Endodermal cell (in vitro differentiated cells): ENCODE data around the gene AGRN. TPM values are rescaled to one million over a fixed set of nuclear protein-coding genes. Genes with fewer than 3 reads are reported as not detected.
A peak's percentile ranks its signal among the peaks of the same experiment; 100 is the strongest.
"Not testable (repeated sequence)": the region's sequence is repeated elsewhere in the genome, so short reads cannot be mapped to it uniquely, and the experiment has no call there.

Experiments
- DNase-seq: peaks from one replicate; pipeline ENCODE4 v3.0.0-alpha.2; 2017
- H3K27ac ChIP-seq: 2 replicates; pipeline ENCODE4 v1.5.1; 2013; ENCODE audit warnings: mild to moderate bottlenecking, low read depth, low read length, moderate library complexity
- H3K27me3 ChIP-seq: 2 replicates; pipeline ENCODE4 v1.6.1; 2013; ENCODE audit warnings: mild to moderate bottlenecking, low read length, moderate library complexity; ENCODE audit not compliant: insufficient read depth, control insufficient read depth, poor library complexity, severe bottlenecking
- H3K36me3 ChIP-seq: 2 replicates; pipeline ENCODE4 v1.7.0; 2013; ENCODE audit warnings: mild to moderate bottlenecking, low read length, moderate library complexity; ENCODE audit not compliant: control insufficient read depth, insufficient read depth
- H3K4me1 ChIP-seq: one replicate; pipeline ENCODE4 v1.7.0; 2013; ENCODE audit warnings: low read length; ENCODE audit not compliant: control insufficient read depth, insufficient read depth
- H3K4me3 ChIP-seq: 2 replicates; pipeline ENCODE4 v1.5.1; 2013; ENCODE audit warnings: mild to moderate bottlenecking, low read length, moderate library complexity
- H3K9ac ChIP-seq: 2 replicates; pipeline ENCODE4 v1.6.1; 2013; ENCODE audit warnings: mild to moderate bottlenecking, low read length, moderate library complexity; ENCODE audit not compliant: poor library complexity, severe bottlenecking; ENCODE audit errors: extremely low read depth
- H3K9me3 ChIP-seq: 2 replicates; pipeline ENCODE4 v1.6.1; 2013; ENCODE audit warnings: mild to moderate bottlenecking, low read length, moderate library complexity; ENCODE audit not compliant: control insufficient read depth
- H3K27ac Mint-ChIP-seq: 2 replicates; pipeline ENCODE4 v1.8.0; 2020; ENCODE audit warnings: mixed read lengths
- H3K27me3 Mint-ChIP-seq: 2 replicates; pipeline ENCODE4 v1.8.0; 2021; ENCODE audit warnings: mild to moderate bottlenecking, mixed read lengths; ENCODE audit not compliant: insufficient read depth
- H3K36me3 Mint-ChIP-seq: 2 replicates; pipeline ENCODE4 v1.8.0; 2020; ENCODE audit warnings: low read depth, mixed read lengths
- H3K4me1 Mint-ChIP-seq: 2 replicates; pipeline ENCODE4 v1.8.0; 2020; ENCODE audit warnings: mixed read lengths
- H3K4me3 Mint-ChIP-seq: 2 replicates; pipeline ENCODE4 v1.8.0; 2020; ENCODE audit warnings: mild to moderate bottlenecking, moderate library complexity, mixed read lengths
- H3K9me3 Mint-ChIP-seq: 2 replicates; pipeline ENCODE4 v1.8.0; 2020; ENCODE audit warnings: mild to moderate bottlenecking, mixed read lengths
- WGBS, 2 experiments: methylation state at CpG; one replicate each; pipeline versions ENCODE4 v1.1.5 to v1.1.7; 2013; ENCODE audit warnings: missing lambda C conversion rate in 2 of 2, mixed read lengths in 1 of 2; ENCODE audit not compliant: insufficient coverage in 1 of 2, insufficient read length in 1 of 2; 5-methylcytosine and 5-hydroxymethylcytosine counted together
- total RNA-seq, 2 donors: library from RNA; stranded (reverse); fragmentation: NEBNext Ultra II Directional in 1 of 2; extraction: Animal tissue kit (Norgen Biotek cat#: 25700) in 1 of 2; gene quantifications; 2 replicates in 1 of 2; 3 replicates in 1 of 2; pipeline ENCODE4 v1.2.1, GENCODE V29; 2021
- TF ChIP-seq, protein P1 (sequence below): fragments of 200-600 bp; sonication (generic); conservative IDR thresholded peaks from 2 replicates; pipeline ENCODE4 v1.5.0; 2021; ENCODE audit warnings: antibody characterized with exemption, mild to moderate bottlenecking

The AGRN gene
- total RNA-seq, 2 donors from 2014 or later: 269 to 288 TPM

DNA sequence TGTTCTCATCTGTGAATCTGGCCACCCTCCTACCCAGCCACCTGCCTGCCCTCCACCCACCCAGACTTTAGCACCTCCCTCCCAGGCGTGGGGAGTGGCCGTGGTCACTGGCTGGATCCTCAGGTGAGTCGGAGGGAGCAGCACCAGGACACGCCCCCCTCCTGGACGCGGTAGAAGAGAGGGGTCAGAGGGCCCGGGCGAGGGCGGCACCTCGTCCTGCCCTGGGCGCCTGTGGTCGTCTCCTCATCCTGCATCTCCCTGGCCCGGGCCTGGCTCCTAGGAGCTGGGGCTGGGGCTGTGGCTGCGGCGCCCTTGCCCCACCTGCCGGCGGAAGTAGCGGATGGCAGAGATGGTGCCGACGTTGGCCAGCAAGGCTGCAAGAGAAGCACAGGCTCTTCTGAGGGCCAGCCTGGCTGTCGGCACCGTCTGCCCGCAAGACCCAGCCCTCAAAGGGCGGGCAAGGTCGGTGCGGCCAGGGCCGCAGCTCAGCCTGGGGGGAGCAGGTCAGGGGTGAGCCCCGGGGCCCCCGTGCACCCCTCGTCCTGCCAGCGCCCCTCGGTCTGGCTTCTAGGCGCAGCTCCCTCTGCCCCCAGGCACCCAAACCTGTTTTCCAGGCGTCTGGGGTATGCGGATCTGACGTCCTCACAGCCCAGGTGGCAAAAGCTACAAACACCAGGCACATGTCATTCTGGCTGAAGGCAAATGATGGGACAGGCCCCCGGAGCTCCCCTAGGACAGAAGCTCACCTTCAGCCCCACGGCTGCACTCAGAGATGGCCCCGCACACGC is 43.8 kb upstream of the AGRN start:
- 13 to 31% methylated on average over 11 to 39 of the region's 40 CpGs for WGBS, 2 experiments
- Histone ChIP-seq H3K9me3 (no peaks in the 10 kb centered on the region), H3K27me3 (peaks cover 17% of the 10 kb centered on the region), H3K4me1 (no peaks in the 10 kb centered on the region), H3K4me3 (no peak overlapping the region), H3K36me3 (no peaks in the 10 kb centered on the region), H3K9ac (no peak overlapping the region), H3K27ac (no peak overlapping the region)
- peak; percentile 96 for DNase-seq
- H3K27me3 Mint-ChIP-seq: peaks cover 23% of the 10 kb centered on the region
- no peak overlapping the region for H3K4me3 Mint-ChIP-seq
- H3K9me3 Mint-ChIP-seq: peaks cover 5% of the 10 kb centered on the region
- H3K4me1 Mint-ChIP-seq: no peaks in the 10 kb centered on the region
- TF ChIP-seq, protein P1, sequence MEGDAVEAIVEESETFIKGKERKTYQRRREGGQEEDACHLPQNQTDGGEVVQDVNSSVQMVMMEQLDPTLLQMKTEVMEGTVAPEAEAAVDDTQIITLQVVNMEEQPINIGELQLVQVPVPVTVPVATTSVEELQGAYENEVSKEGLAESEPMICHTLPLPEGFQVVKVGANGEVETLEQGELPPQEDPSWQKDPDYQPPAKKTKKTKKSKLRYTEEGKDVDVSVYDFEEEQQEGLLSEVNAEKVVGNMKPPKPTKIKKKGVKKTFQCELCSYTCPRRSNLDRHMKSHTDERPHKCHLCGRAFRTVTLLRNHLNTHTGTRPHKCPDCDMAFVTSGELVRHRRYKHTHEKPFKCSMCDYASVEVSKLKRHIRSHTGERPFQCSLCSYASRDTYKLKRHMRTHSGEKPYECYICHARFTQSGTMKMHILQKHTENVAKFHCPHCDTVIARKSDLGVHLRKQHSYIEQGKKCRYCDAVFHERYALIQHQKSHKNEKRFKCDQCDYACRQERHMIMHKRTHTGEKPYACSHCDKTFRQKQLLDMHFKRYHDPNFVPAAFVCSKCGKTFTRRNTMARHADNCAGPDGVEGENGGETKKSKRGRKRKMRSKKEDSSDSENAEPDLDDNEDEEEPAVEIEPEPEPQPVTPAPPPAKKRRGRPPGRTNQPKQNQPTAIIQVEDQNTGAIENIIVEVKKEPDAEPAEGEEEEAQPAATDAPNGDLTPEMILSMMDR: peak; percentile 80
- H3K27ac Mint-ChIP-seq: no peak overlapping the region
- peaks cover 3% of the 10 kb centered on the region for H3K36me3 Mint-ChIP-seq

DNA sequence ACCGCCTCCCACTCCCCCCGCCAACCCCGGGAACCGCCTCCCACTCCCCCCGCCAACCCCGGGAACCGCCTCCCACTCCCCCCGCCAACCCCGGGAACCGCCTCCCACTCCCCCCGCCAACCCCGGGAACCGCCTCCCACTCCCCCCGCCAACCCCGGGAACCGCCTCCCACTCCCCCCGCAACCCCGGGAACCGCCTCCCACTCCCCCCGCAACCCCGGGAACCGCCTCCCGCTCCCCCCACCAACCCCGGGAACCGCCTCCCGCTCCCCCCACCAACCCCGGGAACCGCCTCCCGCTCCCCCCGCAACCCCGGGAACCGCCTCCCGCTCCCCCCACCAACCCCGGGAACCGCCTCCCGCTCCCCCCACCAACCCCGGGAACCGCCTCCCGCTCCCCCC is 43.1 kb upstream of the AGRN start:
- H3K4me3 Mint-ChIP-seq, H3K4me1 Mint-ChIP-seq, H3K9me3 Mint-ChIP-seq, H3K4me3 ChIP-seq, H3K36me3 Mint-ChIP-seq, H3K36me3 ChIP-seq, H3K4me1 ChIP-seq, H3K27ac ChIP-seq, DNase-seq, H3K27ac Mint-ChIP-seq, H3K9ac ChIP-seq, H3K9me3 ChIP-seq: not testable (repeated sequence)
- no CpG with 5 or more reads among the region's 39 CpGs for WGBS, 2 experiments
- H3K27me3 Mint-ChIP-seq: peaks cover 26% of the 10 kb centered on the region
- H3K27me3 ChIP-seq: peaks cover 17% of the 10 kb centered on the region

DNA sequence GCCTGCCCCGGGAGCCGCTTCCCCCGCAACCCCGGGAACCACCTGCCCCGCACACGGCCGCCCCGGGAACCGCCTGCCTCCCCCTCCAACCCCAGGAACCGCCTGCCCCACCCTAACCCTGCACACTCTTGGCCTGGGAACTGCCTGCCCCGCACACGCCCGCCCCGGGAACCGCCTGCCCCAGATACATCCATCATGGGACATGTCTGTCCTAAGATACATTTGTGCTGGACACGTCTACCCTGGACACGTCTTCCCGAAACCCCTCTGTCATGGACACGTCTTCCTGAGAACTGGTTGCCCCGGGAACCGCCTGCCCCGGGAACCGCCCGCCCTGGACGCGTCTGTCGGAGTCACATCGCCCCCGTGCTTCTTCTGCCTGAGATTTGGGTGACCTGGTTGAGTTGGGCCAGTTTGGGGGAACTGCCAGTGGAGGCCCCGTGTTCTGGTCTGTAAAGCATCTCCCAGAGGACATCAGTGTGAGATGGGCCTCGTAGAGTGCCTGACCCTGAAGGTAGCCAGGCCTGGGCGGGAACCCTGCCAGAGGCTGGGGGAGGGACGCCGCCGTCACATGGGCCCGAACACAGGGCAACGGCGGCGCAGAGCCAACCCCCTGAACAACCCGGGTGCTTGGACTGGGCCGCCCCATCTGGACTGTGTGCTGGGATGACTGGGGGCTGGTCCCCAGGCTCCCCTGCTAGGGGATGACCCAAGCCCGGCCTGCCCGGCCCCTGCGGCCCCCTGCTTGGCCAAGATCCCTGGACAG is 41.7 kb upstream of the AGRN start:
- no peaks in the 10 kb centered on the region for H3K4me1 Mint-ChIP-seq
- Histone ChIP-seq H3K36me3 (no peaks in the 10 kb centered on the region), H3K27me3 (peaks cover 27% of the 10 kb centered on the region), H3K4me1 (no peaks in the 10 kb centered on the region), H3K9ac (no peak overlapping the region), H3K4me3 (no peak overlapping the region), H3K9me3 (no peaks in the 10 kb centered on the region), H3K27ac (no peak overlapping the region)
- peak overlapping the region; percentile 66 for H3K27ac Mint-ChIP-seq
- no peak overlapping the region for H3K4me3 Mint-ChIP-seq
- H3K27me3 Mint-ChIP-seq: peaks cover 39% of the 10 kb centered on the region
- WGBS, 2 experiments: 91 to 92% methylated on average over 25 to 44 of the region's 44 CpGs
- peaks cover 5% of the 10 kb centered on the region for H3K9me3 Mint-ChIP-seq
- DNase-seq: no peak
- TF ChIP-seq, protein P1: no peak
- H3K36me3 Mint-ChIP-seq: peaks cover 3% of the 10 kb centered on the region
